Measurements from ENCODE around the gene KLRB1. TPM values are rescaled to one million over a fixed set of nuclear protein-coding genes. Genes with fewer than 3 reads are reported as not detected.
"Not testable (repeated sequence)": the region's sequence is repeated elsewhere in the genome, so short reads cannot be mapped to it uniquely, and the experiment has no call there.

The KLRB1 gene
- total RNA-seq, 1 donor from 2014 or later: 3.3 TPM

DNA sequence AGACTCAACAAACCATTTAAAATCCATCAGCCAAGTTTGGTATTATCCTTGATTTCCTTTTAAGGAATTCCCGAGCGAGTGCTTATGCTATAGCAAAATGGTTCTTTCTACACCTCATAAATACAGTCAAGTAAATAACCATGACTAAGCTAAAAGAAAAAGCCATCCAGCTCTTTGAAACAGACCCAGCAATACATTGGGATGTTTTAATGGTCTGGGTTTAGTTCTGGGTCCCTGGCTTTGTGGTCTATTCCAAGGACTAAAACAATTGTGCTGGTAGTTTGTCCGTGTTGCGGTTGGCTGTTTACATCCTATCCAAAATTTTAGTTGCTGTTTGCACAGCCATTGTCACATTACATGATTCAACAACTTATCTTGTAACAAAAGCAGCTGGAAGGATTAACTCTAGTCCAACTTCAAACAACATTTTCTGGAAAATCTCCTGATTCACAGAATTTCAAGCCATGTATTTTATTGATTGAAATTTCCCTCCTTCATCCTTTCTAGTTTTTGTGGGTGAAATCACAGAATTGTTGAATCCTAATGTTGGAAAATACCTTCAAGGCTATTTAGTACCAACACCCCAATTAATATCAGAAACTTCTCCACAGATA is 19.6 kb downstream of the KLRB1 start:
- Histone ChIP-seq H3K36me3 (no peaks in the 10 kb centered on the region), H3K9me3 (no peaks in the 10 kb centered on the region), H3K4me3 (no peak overlapping the region), H3K27ac (no peak overlapping the region), H3K27me3 (no peaks in the 10 kb centered on the region), H3K4me1 (no peaks in the 10 kb centered on the region)
- no peak for ATAC-seq
- TF ChIP-seq, protein P1, sequence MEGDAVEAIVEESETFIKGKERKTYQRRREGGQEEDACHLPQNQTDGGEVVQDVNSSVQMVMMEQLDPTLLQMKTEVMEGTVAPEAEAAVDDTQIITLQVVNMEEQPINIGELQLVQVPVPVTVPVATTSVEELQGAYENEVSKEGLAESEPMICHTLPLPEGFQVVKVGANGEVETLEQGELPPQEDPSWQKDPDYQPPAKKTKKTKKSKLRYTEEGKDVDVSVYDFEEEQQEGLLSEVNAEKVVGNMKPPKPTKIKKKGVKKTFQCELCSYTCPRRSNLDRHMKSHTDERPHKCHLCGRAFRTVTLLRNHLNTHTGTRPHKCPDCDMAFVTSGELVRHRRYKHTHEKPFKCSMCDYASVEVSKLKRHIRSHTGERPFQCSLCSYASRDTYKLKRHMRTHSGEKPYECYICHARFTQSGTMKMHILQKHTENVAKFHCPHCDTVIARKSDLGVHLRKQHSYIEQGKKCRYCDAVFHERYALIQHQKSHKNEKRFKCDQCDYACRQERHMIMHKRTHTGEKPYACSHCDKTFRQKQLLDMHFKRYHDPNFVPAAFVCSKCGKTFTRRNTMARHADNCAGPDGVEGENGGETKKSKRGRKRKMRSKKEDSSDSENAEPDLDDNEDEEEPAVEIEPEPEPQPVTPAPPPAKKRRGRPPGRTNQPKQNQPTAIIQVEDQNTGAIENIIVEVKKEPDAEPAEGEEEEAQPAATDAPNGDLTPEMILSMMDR (IDR thresholded peaks at IDR 0.05): no peak
- DNase-seq: no peak
- intact Hi-C loops (cut with DNase I): no loop called here

DNA sequence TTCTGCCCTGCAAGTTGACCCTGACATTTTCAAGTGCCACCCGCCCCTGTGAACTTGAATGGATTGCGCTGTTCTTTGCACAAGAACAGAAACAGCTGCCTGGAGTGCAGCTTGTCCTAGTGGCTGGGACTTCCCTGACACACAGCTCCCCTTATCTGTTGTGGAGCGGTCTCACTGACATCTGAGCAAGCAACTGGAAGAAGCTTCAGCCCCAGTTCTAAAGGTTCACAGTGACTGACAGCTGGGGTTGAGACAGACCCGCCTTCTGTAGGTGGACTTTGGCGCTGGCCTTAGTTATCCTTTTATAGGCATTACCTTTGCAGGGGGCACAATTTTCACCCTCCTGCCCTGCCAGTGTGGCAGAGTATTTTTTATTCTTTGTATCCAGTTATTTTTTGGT is 30.0 kb downstream of the KLRB1 start:
- intact Hi-C loops (cut with DNase I); H3K27ac ChIP-seq; H3K4me3 ChIP-seq; ATAC-seq; H3K4me1 ChIP-seq; DNase-seq; H3K36me3 ChIP-seq; H3K27me3 ChIP-seq; H3K9me3 ChIP-seq: not testable (repeated sequence)

DNA sequence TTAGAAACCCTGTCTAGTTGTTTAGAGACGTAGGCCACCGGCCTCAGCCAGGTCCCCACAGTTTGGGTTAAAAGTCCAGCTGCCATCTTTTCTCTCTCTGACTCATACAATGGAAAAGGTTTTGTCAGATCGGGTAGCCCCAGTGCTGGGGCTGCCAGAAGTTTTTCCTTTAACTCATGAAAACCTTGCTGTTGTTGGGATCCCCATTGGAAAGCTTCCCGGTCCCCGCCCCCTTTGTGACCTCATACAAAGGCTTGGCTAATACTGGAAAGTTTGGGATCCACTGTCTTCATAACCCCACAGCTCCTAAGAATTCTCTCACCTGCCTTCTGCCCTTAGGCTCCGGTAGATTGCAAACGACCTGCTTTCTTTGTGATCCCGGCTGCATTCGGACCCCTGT is 40.6 kb downstream of the KLRB1 start:
- intact Hi-C loops (cut with DNase I); H3K4me1 ChIP-seq; H3K9me3 ChIP-seq; H3K36me3 ChIP-seq; DNase-seq; H3K27me3 ChIP-seq; H3K4me3 ChIP-seq; ATAC-seq; H3K27ac ChIP-seq: not testable (repeated sequence)

DNA sequence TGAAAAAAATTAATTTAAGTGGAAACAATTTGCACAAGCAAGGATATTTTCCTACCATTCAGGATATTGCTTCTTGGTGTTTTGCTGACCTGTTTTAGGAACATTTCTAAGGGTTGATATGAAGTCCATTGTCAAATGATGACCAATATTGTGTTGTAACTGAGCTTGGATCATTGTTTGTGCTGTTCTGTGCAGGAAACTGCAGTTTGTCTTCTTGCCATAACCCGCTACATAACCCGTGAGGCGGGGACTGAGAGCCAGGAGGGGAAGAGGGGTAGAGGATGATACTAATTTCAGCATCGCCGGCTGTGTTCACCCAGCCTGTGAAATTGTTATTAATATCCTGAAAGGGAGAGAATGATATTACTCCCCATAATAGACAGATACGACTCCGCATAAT is 41.6 kb downstream of the KLRB1 start:
- H3K27ac ChIP-seq; H3K36me3 ChIP-seq; ATAC-seq; intact Hi-C loops (cut with DNase I); H3K4me1 ChIP-seq; H3K9me3 ChIP-seq; H3K4me3 ChIP-seq; DNase-seq; H3K27me3 ChIP-seq: not testable (repeated sequence)

DNA sequence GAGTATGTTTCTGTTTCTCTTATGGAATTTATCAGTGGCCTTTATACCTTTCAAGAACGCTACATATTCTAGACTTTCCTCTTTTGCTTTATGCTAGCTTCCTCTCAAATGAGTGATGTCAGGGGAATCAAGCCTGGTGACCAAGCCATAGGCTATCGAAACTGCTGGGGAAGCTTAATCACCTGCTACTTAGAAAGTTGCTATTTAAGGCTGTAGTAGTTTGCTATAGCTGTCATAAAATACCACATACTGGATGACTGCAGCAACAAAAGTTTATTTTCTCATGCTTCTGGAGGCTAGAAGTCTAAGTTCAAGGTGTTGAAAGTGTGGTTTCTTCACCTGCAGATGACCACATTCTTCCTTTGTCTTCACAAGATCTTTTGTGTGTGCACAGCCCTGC is 43.3 kb downstream of the KLRB1 start:
- H3K4me3 ChIP-seq; H3K4me1 ChIP-seq; intact Hi-C loops (cut with DNase I); H3K27ac ChIP-seq; H3K36me3 ChIP-seq; ATAC-seq; H3K27me3 ChIP-seq; H3K9me3 ChIP-seq; DNase-seq: not testable (repeated sequence)

DNA sequence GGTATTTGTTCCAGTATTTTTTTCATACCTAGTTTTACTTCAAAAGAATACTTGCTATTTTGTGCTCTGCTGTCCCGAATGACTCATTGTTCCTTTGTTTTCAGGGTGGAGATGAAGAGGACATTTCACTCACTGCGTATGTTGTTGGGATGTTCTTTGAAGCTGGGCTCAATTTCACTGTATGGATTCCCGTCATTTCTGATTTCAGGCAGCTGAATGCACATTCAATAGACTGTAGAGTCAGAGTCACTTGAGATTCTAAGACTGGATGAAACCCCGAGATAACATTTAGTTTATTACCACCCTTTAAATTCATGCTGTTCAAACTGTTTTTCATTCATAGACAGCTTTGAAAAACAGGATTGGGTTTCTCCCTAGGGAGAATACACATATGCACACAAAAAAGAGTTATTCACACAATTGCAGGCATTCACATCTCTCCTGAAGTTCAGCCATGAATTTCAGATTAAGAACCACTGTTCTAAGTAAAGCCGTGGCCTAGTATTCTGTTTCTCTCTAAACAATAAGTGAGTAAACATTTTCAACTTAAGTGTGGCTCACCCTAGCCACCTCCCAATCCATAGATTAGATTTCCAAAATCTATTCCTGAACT is 44.8 kb downstream of the KLRB1 start:
- ATAC-seq; H3K4me1 ChIP-seq; H3K9me3 ChIP-seq; intact Hi-C loops (cut with DNase I); H3K27me3 ChIP-seq; H3K4me3 ChIP-seq; DNase-seq; H3K27ac ChIP-seq; H3K36me3 ChIP-seq: not testable (repeated sequence)

DNA sequence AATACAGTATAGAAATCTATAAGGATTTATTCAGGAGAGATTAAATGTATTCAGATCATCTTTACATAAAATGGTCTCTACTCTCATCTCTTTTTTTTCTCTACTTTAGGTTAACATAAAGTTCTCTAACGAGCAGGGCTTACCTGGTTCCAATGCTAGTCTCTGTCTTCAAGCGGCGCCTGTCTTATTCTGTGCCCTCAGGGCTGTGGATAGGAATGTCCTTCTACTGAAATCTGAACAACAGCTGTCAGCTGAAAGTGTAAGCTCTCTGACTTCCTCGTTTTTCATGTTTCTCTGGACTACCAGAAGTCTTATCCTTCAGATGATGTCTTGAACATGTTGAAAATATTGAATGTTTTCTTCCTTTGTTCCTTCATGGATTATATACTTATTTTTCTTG is 62.2 kb downstream of the KLRB1 start:
- H3K36me3 ChIP-seq; DNase-seq; intact Hi-C loops (cut with DNase I); H3K27ac ChIP-seq; H3K4me1 ChIP-seq; H3K9me3 ChIP-seq; H3K4me3 ChIP-seq; ATAC-seq; H3K27me3 ChIP-seq: not testable (repeated sequence)

Other genes starting within 250 kb of the KLRB1 start
- gene CLEC2D, start 61.8 kb upstream of the KLRB1 start, total RNA-seq: 12.9 TPM
- gene CLECL1, start 125.2 kb upstream of the KLRB1 start, total RNA-seq: 3.4 TPM
- 14.5 TPM for gene CD69, start 153.0 kb upstream of the KLRB1 start, total RNA-seq
- gene KLRF1, start 219.6 kb upstream of the KLRB1 start, total RNA-seq: 2.7 TPM

All from upper lobe of right lung (tissue), 1 donor.